ENCODE measurements around the gene LAYN.

The LAYN gene

GRCh38 chr11:111592491-111592890 is 52.0 kb downstream of the LAYN start:
- no peak for DNase-seq

- DNase-seq: no peak
Measured at GRCh38 chr11:111596319-111596718, 55.8 kb downstream of the LAYN start.

GRCh38 chr11:111598148-111598547 is 57.6 kb downstream of the LAYN start:
- DNase-seq: no peak

- DNase-seq: peak in 3 of 56 donors; percentile 11 to 25 (median 22)
Measured at GRCh38 chr11:111598559-111598958, 58.0 kb downstream of the LAYN start.

- no peak for DNase-seq
Measured at GRCh38 chr11:111601636-111601978, 61.1 kb downstream of the LAYN start.

- peak; percentile 62 to 98 (median 94) for DNase-seq
Measured at GRCh38 chr11:111601979-111602864, 61.7 kb downstream of the LAYN start, which contains the start of gene SIK2. Gene SIK2 (plus strand): TSS chr11:111602449. CDS start chr11:111602564, 115 bp downstream.

- peak in 49 of 56 donors; percentile 10 to 75 (median 60) for DNase-seq
Measured at GRCh38 chr11:111602865-111603610, 62.5 kb downstream of the LAYN start.

GRCh38 chr11:111603611-111604130 is 63.2 kb downstream of the LAYN start:
- no peak for DNase-seq

- peak in 1 of 56 donors; percentile 20 for DNase-seq
Measured at GRCh38 chr11:111604392-111605009, 64.0 kb downstream of the LAYN start.

GRCh38 chr11:111605681-111606080 is 65.2 kb downstream of the LAYN start:
- no peak for DNase-seq

- DNase-seq: no peak
Measured at GRCh38 chr11:111606986-111607385, 66.5 kb downstream of the LAYN start.

GRCh38 chr11:111607751-111608150 is 67.2 kb downstream of the LAYN start:
- no peak for DNase-seq

Data from nucleus accumbens (tissue), 56 donors.